HUES64 (cell line): Measurements from ENCODE around the gene CHN1.

ENCODE experiments used
- H3K27ac ChIP-seq: 2 replicates; pipeline ENCODE4 v1.7.0; 2013; ENCODE audit warnings: low read depth, low read length, inconsistent platforms
- H3K27me3 ChIP-seq: 2 replicates; pipeline ENCODE4 v1.6.1; 2013; ENCODE audit warnings: mild to moderate bottlenecking, low read length; ENCODE audit not compliant: insufficient read depth
- H3K36me3 ChIP-seq: 2 replicates; pipeline ENCODE4 v1.6.1; 2013; ENCODE audit warnings: mild to moderate bottlenecking, low read length; ENCODE audit not compliant: insufficient read depth
- H3K4me1 ChIP-seq: 2 replicates; pipeline ENCODE4 v1.6.1; 2013; ENCODE audit warnings: mild to moderate bottlenecking, low read length, moderate library complexity; ENCODE audit not compliant: insufficient read depth
- H3K4me3 ChIP-seq: 2 replicates; pipeline ENCODE4 v1.5.1; 2013; ENCODE audit warnings: mild to moderate bottlenecking, low read length, moderate library complexity
- H3K9ac ChIP-seq: 2 replicates; pipeline ENCODE4 v1.6.1; 2013; ENCODE audit warnings: mild to moderate bottlenecking, low read depth, low read length
- H3K9me3 ChIP-seq: 2 replicates; pipeline ENCODE4 v1.6.1; 2013; ENCODE audit warnings: low read depth, low read length; ENCODE audit not compliant: insufficient read depth
- WGBS: fragments of 150-250, 120-280 bp; methylation state at CpG from one replicate; pipeline ENCODE4 v1.1.7; 2013; ENCODE audit warnings: missing lambda C conversion rate; 5-methylcytosine and 5-hydroxymethylcytosine counted together

Gene CHN1

DNA sequence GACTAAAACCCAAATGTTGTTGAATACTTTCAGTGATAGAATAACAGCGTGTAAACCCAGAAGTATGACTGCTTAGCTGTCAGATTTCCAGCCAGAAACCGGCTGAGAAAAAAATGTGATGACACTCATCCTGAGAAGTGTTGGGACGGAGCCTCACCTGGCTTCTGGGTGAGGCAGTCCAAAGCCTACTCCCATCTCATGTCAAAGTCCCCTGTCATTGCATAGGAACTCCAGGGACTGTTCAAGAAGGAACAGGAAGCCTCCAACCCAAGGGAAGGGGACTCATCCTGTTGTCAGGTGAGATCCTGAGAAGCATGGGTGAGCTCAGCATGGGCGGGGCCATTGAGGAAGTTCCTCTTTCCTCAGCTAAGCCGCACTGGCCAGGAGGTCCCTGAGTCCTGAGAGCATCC is 229.6 kb downstream of the CHN1 start:
- no peaks in the 10 kb centered on the region for H3K36me3 ChIP-seq
- H3K9me3 ChIP-seq, result no peaks in the 10 kb centered on the region
- 86% methylated on average over 5 of the region's 5 CpGs for WGBS
- no peak overlapping the region for H3K4me3 ChIP-seq
- peaks cover 59% of the 10 kb centered on the region for H3K4me1 ChIP-seq
- no peak overlapping the region for H3K9ac ChIP-seq
- H3K27ac ChIP-seq, result no peak overlapping the region
- H3K27me3 ChIP-seq, result no peaks in the 10 kb centered on the region

- H3K9me3 ChIP-seq, result no peaks in the 10 kb centered on the region
- H3K4me1 ChIP-seq, result peaks cover 52% of the 10 kb centered on the region
- no peak overlapping the region for H3K4me3 ChIP-seq
- H3K27ac ChIP-seq, result no peak overlapping the region
- H3K36me3 ChIP-seq, result no peaks in the 10 kb centered on the region
- 88% methylated on average over 4 of the region's 4 CpGs for WGBS
- no peaks in the 10 kb centered on the region for H3K27me3 ChIP-seq
- no peak overlapping the region for H3K9ac ChIP-seq
These were observed 230.3 kb downstream of the CHN1 start for GRCh38 chr2:174774886-174775285.

DNA sequence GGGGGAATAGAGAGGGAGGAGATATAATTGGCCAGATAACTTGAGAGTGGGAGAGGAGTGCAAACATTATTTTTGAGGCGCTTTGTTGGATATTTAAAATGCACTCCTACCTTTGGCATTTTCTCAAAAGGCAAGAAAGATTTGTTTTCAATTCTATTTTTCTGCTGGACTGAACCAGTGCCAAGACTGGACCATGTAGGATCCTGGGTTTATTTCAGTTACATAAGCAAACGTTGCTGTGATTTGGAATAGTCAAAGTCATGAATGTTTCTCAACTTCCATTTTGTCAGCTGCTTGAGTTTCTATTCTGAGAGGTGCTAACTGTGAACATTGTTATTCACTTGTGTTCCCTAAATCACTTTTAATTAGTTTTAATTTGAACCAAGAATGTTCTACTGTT is 232.0 kb downstream of the CHN1 start:
- Histone ChIP-seq H3K4me3 (no peak overlapping the region), H3K27ac (peak overlapping the region; percentile 93; the same call in 1 of the 2 replicates), H3K27me3 (no peaks in the 10 kb centered on the region), H3K9me3 (no peaks in the 10 kb centered on the region), H3K9ac (no peak overlapping the region), H3K4me1 (peaks cover 50% of the 10 kb centered on the region), H3K36me3 (no peaks in the 10 kb centered on the region)
- whole genome bisulfite sequencing, result 89% methylated on average over 2 of the region's 2 CpGs

- H3K9me3 ChIP-seq, result no peaks in the 10 kb centered on the region
- WGBS, result 67% methylated on average over 5 of the region's 5 CpGs
- no peak overlapping the region for H3K4me3 ChIP-seq
- peak overlapping the region; percentile 52 for H3K9ac ChIP-seq
- H3K27me3 ChIP-seq, result no peaks in the 10 kb centered on the region
- H3K4me1 ChIP-seq, result peaks cover 45% of the 10 kb centered on the region
- no peaks in the 10 kb centered on the region for H3K36me3 ChIP-seq
- peak overlapping the region; percentile 93 for H3K27ac ChIP-seq
These were observed 232.7 kb downstream of the CHN1 start for GRCh38 chr2:174772472-174772801.

- H3K36me3 ChIP-seq, result no peaks in the 10 kb centered on the region
- peaks cover 39% of the 10 kb centered on the region for H3K4me1 ChIP-seq
- H3K9me3 ChIP-seq, result no peaks in the 10 kb centered on the region
- 12% methylated on average over 14 of the region's 14 CpGs for WGBS
- no peak overlapping the region; the same call in 1 of the 2 replicates for H3K4me3 ChIP-seq
- peak overlapping the region; percentile 52 for H3K9ac ChIP-seq
- H3K27me3 ChIP-seq, result no peaks in the 10 kb centered on the region
- H3K27ac ChIP-seq, result peak overlapping the region; percentile 93
These were observed 233.3 kb downstream of the CHN1 start for GRCh38 chr2:174771631-174772471.

- peaks cover 33% of the 10 kb centered on the region for H3K4me1 ChIP-seq
- H3K9ac ChIP-seq, result peak overlapping the region; percentile 52; the same call in 1 of the 2 replicates
- no peak overlapping the region for H3K4me3 ChIP-seq
- H3K36me3 ChIP-seq, result no peaks in the 10 kb centered on the region
- no peaks in the 10 kb centered on the region for H3K27me3 ChIP-seq
- H3K27ac ChIP-seq, result peak overlapping the region; percentile 93
- no peaks in the 10 kb centered on the region for H3K9me3 ChIP-seq
- 87% methylated on average over 2 of the region's 3 CpGs for WGBS
These were observed 234.0 kb downstream of the CHN1 start for GRCh38 chr2:174771136-174771535.

DNA sequence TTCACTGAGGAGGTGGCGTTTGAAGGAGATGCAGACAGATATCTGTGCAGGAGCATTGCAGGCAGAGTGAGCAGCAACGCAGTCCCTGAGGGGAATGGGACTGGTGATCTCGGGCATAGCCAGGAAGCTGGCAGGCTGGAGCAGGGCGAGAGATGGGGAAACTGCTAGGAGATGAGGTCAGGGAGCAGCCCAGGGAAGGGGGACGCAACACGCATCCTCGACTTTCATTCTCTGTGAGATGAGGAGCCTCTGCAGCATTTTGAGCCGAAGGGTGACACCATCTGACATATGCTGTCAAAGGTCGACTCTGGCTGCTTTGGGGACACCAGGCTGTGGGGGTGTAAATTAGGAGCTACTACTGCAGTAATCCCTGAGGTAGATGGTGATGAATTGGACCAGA is 236.6 kb downstream of the CHN1 start:
- WGBS, result 83% methylated on average over 9 of the region's 9 CpGs
- H3K27me3 ChIP-seq, result no peaks in the 10 kb centered on the region
- H3K27ac ChIP-seq, result no peak overlapping the region
- H3K9ac ChIP-seq, result no peak overlapping the region
- no peaks in the 10 kb centered on the region for H3K36me3 ChIP-seq
- peaks cover 33% of the 10 kb centered on the region for H3K4me1 ChIP-seq
- no peak overlapping the region for H3K4me3 ChIP-seq
- no peaks in the 10 kb centered on the region for H3K9me3 ChIP-seq

GRCh38 chr2:174766271-174766670 is 238.9 kb downstream of the CHN1 start:
- Histone ChIP-seq H3K4me1 (peaks cover 25% of the 10 kb centered on the region), H3K27ac (no peak overlapping the region), H3K27me3 (no peaks in the 10 kb centered on the region), H3K36me3 (no peaks in the 10 kb centered on the region), H3K9me3 (no peaks in the 10 kb centered on the region), H3K4me3 (no peak overlapping the region), H3K9ac (no peak overlapping the region)
- WGBS, result 100% methylated on average over 1 of the region's 1 CpG

DNA sequence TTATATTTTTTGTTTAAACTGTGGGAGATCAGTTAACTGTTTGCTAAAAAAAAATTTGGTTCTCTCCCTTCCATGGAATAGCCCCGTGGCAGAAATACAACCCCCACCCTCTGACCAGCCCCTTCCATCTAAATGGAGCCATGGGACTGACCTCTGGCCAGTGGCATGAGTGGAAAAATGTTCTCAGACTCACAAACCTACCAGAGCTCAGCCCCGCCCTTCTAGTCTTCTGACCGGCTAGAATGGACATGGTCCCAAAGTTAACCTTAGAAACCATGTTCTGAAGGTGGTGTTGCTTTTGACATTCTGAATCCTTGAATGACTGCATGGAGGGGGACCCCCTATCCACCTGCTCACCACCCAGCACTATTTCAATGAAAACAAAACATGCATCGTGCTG is 239.6 kb downstream of the CHN1 start:
- WGBS, result 96% methylated on average over 4 of the region's 4 CpGs
- H3K9me3 ChIP-seq, result no peaks in the 10 kb centered on the region
- no peak overlapping the region for H3K9ac ChIP-seq
- no peaks in the 10 kb centered on the region for H3K27me3 ChIP-seq
- no peak overlapping the region for H3K4me3 ChIP-seq
- no peak overlapping the region for H3K27ac ChIP-seq
- peaks cover 19% of the 10 kb centered on the region for H3K4me1 ChIP-seq
- no peaks in the 10 kb centered on the region for H3K36me3 ChIP-seq

GRCh38 chr2:174764280-174765255 is 240.6 kb downstream of the CHN1 start, which contains the start of gene CHRNA1:
TSS of gene CHRNA1 (minus strand) at chr2:174764472. CDS start at chr2:174764394, 78 bp downstream.
- H3K4me1 ChIP-seq, result peaks cover 19% of the 10 kb centered on the region

GRCh38 chr2:174763780-174764179 is 241.4 kb downstream of the CHN1 start:
- H3K27me3 ChIP-seq, result no peaks in the 10 kb centered on the region
- H3K4me3 ChIP-seq, result no peak overlapping the region
- H3K9me3 ChIP-seq, result no peaks in the 10 kb centered on the region
- H3K27ac ChIP-seq, result no peak overlapping the region
- WGBS, result 96% methylated on average over 4 of the region's 4 CpGs
- peaks cover 18% of the 10 kb centered on the region for H3K4me1 ChIP-seq
- no peaks in the 10 kb centered on the region for H3K36me3 ChIP-seq
- no peak overlapping the region for H3K9ac ChIP-seq

More at GRCh38 chr2:174764280-174765255, 240.6 kb downstream of the CHN1 start, which contains the start of gene CHRNA1:
- no peak within 1 kb of the TSS for H3K27ac ChIP-seq
- no peaks in the 10 kb centered on the region for H3K27me3 ChIP-seq
- H3K9ac ChIP-seq, result no peak within 1 kb of the TSS
- no peak within 1 kb of the TSS for H3K4me3 ChIP-seq
- H3K9me3 ChIP-seq, result no peaks in the 10 kb centered on the region
- WGBS, result 90% methylated on average over 13 of the region's 13 CpGs
- H3K36me3 ChIP-seq, result no peaks in the 10 kb centered on the region
